GM20000 (cell line): ENCODE data around the gene SPRED2.

Experiments used
- DNase-seq: peaks from one replicate; pipeline ENCODE4 v3.0.0; 2012; ENCODE audit warnings: low spot score
- CTCF ChIP-seq: IDR thresholded peaks from 2 replicates; pipeline ENCODE4 v1.5.1; 2012; ENCODE audit warnings: mild to moderate bottlenecking, control low read depth; ENCODE audit errors: extremely low read depth, missing control alignments

The SPRED2 gene

GRCh38 chr2:65434592-65435241 is 2.3 kb upstream of the SPRED2 start:
- no peak for DNase-seq
- TF ChIP-seq CTCF = no peak

GRCh38 chr2:65431421-65432226 is 775 bp downstream of the SPRED2 start:
- peak; percentile 82 for DNase-seq

GRCh38 chr2:65430603-65431420 is 1.6 kb downstream of the SPRED2 start:
- TF ChIP-seq CTCF = no peak
- DNase-seq = peak; percentile 68

More at GRCh38 chr2:65431421-65432226, 775 bp downstream of the SPRED2 start:
- no peak for TF ChIP-seq CTCF

- no peak for DNase-seq
- TF ChIP-seq CTCF = no peak
Observed at GRCh38 chr2:65429786-65430602, 2.4 kb downstream of the SPRED2 start.

- DNase-seq = no peak
- TF ChIP-seq CTCF = no peak
Observed at GRCh38 chr2:65427532-65427931, 4.9 kb downstream of the SPRED2 start.

GRCh38 chr2:65425276-65425675 is 7.1 kb downstream of the SPRED2 start:
- TF ChIP-seq CTCF = no peak
- no peak for DNase-seq
